ENCODE data around the gene GHR.

Gene GHR

DNA sequence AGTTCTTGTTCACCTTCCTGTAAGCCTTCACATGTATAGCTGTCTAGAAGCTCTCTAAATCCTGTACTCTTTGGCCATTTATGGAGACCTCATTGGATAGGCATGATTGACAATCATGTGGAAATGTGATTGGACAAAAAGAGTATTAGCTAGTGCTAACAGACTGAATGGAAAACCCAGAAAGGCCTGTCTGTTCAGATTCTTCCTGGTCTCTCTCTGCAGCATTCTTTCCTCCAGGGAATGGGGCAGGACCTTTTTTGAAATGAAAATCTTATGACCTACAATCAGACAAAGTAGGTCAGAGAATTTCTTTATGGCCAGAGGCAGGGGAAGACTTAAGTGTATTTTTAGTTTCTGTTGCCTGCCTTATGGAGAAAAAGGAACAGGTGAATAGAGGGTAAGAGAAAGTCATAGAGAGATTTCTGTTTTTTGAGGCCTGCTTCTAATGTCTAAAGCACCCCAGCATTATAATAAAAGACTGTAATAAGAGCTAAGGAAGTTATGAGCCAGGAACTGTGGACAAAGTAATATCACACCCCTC, 181.0 kb downstream of the GHR start:
- no peak for DNase-seq (ENCODE audit: low read depth)

DNA sequence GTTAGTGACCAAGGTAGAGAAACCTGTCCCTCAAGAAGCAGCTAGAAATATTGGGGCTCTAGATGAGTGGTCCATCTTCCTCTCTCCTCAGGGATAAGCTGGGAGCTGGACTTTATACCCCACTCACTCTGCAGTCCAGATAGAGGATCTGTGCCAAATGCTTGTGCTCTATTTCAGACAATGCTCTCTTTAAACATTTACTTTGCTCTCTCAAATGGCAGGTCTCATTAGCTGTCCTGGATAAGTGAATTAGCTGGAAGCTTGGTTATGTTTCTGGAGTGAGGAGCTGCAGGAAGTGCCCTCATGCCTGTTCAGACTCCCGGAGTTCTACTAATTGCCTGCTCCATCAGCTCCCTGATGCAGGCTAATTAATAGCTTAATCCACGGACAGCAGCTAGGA, 182.3 kb downstream of the GHR start:
- DNase-seq (ENCODE audit: low read depth), result no peak

DNA sequence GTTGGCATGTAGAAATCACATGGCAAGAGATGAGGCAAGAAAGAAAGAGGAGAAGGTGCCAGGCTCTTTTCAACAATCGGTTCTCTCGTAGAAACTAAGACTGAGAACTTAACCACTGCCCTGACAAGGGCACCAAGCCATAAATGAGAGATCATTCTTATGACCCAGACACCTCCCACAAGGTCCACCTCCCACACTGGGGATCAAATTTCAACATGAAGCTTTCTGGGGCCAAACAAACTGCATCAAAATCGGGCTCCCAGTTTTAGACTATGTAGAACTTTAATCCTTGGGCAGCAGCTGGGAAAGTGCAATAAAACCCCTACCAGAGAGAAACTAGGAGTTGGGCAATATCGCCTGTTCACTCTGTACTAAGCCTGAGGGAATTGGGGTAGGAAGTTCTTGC, 183.2 kb downstream of the GHR start:
- DNase-seq (ENCODE audit: low read depth), result no peak

DNA sequence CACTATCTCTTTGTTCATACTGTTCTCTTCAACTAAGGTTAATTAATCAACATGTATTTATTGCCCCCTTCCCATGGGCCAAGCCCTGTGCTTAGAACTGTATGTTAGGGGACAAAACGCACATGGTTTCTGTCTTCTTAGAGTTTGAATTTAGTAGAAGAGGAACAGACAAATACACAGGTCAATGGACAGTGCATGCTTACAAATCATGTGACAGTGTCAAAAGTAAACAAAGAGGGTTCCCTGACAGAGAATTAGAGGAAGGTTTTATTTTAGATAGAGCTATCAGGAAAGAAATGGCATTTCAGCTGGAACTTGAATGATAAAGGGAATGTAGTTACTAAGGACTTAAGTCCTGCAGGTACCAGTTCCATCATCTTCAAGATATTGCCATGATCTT, 188.2 kb downstream of the GHR start:
- DNase-seq (ENCODE audit: low read depth), result no peak

DNA sequence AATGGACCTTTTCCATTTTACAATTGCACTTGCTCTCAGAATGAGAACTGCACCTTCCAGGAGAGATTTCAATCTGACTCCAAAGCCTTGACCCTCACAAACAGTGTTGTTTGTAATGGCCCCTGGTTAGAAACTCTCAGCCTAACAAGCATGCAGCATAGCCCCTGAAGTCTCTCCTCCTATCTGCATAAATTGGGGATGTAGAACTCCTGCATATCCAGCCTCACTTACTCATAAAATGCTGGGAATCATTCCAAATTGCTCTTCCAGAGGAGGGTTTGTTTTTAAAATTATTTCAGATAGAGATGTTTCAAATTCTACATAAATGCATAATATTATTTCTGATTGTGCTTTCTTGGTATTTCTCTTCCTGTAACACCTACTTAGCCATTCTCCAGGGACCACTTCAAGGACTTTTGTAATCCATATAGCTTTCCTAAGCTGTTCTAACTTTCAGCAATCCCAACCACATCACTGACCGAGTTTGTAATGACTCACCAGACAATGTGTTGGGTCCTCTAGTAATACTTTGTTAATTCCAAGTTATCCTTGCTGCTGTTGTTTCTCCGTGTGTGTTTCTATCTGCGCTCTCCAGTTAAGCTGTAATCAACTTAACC, 189.6 kb downstream of the GHR start:
- no peak for DNase-seq (ENCODE audit: low read depth)

DNA sequence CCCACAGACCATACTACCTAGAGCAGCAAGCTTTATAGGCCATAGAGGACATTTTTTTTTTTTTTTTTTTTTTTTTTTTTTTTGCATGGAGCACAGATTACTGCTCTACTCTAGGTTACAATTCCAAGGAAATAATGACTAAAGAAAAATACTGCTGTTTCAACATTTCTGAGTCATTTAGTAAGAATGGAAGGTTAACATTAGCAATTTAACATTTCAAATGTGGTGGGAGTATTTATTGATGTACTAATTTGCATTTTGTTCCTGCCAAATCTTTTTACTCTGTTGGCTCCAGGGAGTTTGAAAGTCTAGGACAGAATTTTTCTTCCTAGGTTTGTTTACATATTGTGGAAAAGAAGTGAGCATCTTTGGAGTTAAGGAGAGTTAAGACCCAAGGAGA, 191.3 kb downstream of the GHR start:
- no peak for DNase-seq (ENCODE audit: low read depth)

DNA sequence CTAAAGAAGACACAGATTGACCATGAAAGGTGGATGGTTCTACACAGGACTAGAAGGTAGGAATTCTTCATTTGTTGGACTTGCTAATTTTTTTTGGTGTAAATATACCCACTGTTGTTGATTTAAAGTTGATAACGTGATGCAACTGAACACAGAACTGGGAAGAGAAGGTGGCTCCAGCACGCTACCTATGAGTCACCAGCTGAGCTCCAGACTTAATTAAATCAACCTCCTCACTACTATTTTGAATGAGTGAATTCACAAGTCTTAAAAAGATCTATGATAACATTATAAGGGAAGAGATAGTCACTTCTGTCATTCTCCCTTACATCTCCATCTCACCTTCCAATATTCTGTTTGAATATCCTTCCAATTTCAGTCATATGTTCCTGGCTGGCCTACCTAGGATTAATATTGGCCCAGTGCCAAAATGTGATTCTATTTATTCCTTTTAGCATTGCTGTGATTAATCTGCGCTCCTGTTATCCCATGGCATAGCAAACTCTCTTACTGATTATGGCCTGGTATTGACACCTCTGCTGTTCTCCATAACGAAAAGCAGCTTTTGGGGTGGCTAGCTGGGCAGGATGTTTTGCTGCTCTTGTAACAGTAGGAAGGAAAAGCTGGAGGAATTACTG, 197.5 kb downstream of the GHR start:
- DNase-seq (ENCODE audit: low read depth), result no peak

DNA sequence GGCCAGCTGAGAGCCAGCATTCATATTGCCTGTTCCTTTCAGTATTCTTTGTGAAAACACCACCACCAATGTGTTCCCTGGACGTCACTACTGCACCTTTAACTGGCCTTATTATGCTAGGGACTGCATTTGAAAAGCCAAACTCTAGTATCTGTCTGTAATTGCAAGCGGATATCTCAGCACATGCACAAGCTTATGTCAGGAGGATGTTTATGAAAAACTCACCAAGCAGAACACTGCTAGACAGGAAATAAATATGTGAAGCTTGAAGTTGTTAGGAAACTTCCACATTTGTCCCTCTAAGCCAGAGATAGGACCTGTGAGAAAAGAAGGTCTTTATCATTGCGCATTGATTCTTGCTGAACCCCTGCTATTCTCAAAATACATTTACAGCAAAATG, 198.0 kb downstream of the GHR start:
- DNase-seq (ENCODE audit: low read depth), result no peak

DNA sequence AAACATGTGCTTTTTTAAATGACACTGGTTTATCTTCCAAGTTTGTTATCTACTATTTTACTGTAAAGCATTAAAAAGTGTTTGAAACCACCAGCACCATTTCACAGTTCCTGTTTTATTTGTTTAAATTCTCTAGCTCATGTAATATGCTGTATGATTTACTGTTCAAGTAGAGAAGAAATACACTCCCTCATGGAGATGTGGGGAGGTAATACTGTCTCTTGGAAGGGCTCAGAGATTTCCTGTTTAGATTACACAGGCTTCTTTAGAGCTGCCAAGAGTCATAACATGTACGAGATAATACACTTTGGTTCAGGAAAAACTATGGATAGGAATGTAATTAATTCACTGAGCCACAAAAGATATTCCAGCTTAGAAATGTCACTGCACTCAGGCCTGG, 198.4 kb downstream of the GHR start:
- no peak for DNase-seq (ENCODE audit: low read depth)

DNA sequence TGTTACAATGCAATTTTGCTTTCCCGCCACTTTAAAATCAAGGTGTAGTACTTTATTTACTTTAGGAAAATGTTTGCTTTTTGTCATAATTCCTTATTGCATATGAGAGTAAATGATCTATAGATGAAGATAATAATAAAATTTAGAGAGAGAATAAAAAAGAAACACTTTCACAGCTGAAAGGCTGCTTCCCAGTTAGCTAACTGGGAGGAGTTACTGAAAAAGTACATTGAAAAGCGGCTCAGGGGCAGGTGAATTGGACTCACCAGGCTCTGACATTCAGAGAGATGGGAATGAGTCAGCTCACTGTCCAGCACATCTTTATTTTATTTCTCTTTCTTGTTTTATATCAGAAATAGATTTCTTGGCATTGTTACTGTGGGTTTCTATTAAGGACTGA, 201.7 kb downstream of the GHR start:
- DNase-seq (ENCODE audit: low read depth), result no peak

DNA sequence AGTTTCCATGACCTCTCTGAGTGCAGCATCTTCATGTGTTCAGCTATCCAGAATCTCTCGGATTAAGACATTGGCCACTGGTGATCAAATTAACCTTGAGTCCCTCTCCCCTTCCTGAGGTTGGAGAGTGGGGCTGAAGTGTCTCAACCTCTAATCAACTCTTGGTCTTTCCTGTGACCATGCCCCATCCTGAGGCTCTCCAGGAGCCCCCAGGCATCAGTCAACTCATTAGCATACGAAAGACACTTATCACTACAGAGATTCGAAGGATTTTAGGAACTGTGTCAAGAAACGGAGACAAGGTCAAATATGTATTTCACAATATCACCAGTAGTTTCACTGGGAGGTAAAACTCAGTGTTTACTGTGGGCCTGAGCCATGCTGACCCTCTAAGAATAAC, 203.2 kb downstream of the GHR start:
- no peak for DNase-seq (ENCODE audit: low read depth)

DNA sequence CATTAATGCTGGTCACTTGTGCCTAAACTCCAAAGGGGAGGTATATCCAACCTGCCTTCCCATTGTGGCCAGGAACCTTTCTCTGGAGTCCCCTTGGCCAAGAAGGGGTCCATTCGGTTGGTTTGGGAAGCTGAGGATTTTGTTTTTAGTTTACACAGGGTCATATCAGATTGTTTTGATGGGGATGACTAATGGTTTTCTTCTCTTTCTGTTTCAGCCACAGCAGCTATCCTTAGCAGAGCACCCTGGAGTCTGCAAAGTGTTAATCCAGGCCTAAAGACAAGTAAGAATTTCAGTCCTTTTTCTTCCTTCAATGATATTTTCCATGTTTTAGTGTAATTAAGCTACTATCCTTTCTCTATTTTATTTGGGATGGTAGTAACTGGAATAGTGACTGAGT, 205.6 kb downstream of the GHR start:
- no peak for DNase-seq (ENCODE audit: low read depth)

DNA sequence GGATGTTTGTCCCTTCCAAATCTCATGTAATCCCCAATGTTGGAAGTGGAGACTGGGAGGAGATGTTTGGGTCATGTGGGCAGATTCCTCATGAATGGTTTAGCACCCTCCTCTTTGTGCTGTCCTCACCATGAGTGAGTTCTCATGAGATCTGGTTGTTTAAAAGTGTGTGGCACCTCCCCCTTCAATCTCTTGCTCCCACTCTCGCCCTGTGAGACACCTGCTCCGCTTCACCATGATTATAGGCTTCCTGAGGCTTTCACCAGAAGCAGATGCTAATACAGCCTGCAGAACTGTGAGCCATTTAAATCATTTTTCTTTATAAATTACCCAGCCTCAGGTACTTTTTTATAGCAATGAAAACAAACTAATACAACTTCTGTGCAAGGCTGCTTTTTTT, 206.0 kb downstream of the GHR start:
- no peak for DNase-seq (ENCODE audit: low read depth)

DNA sequence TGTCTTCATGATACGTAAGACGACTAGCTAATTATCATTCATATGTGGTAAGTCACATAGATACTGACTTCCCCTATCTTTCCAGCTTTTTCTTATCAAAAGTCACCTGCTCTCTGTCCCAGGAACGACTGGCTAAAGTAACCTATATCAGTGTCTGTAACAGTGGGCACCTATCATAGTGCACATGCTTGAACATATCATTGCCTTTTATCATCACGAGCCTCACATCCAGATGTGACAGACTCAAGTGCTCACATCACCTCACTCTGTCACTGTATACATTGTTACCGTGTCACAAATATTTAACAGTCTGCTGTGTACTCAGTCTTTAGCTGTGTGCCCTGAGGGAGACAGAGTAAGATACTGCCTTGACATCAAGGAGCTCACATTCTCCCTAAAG, 208.0 kb downstream of the GHR start:
- no peak for DNase-seq (ENCODE audit: low read depth)

DNA sequence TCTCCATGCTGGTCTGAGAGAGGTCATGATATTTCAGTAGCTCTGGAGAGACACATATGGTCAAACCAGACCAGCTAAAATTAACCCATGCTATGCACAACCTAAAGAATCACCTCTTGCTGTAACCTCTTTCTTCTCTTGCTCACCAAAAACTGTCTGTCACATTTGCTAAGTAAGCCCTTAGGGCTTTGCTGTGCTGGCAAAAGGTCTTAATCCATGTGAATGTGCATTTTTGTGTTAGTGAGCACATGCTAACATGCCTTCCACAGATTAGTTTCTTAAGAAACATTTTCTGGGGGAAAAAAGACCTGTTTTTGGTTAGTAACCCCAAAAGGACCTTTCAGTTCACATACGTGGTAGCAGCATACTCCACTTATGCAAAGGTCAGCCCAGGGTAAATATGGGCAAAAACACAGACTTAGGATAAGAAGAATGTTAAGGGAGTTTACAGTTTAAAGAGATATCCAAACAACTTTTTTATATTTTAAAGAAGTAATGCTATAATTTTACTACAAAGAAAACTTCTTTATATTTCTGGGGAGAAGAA, 209.2 kb downstream of the GHR start:
- DNase-seq (ENCODE audit: low read depth), result no peak

DNA sequence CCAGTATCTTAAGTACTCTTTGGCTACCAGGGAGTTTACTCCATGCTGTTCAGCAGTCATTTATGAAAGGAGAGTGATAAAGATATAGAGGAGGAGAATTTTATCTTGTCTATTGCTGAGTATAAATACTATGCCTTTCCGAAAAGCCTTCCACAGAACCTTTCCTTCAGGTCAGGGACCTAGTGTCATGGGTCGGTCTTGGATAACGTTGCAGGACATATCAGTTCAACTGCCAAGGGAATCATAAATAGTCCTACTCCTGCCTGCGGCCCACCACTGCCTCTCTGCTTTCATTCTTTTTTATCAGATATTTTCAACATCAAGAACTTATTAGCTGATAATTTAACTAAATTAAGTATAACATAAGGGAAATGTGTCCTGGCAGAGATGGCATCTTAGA, 211.3 kb downstream of the GHR start:
- no peak for DNase-seq (ENCODE audit: low read depth)

DNA sequence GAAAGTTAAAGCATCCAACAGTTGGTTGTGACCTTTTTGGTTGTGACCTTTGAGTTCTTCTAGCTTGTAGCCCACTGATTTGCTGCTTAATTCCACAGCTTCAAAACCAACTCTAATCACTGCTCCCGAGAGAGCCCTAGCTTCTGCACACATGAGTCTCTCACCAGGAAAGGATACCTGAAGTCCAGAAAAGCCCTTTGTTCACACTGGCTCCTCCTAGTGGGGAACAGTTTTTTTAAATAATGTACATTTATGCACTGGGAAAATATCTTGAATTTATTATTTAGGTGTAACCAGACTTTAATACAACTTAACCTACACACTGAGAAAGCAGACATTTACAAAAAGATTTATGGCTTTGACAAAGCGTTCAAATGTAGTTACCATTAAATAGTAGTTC, 213.2 kb downstream of the GHR start:
- no peak for DNase-seq (ENCODE audit: low read depth)

DNA sequence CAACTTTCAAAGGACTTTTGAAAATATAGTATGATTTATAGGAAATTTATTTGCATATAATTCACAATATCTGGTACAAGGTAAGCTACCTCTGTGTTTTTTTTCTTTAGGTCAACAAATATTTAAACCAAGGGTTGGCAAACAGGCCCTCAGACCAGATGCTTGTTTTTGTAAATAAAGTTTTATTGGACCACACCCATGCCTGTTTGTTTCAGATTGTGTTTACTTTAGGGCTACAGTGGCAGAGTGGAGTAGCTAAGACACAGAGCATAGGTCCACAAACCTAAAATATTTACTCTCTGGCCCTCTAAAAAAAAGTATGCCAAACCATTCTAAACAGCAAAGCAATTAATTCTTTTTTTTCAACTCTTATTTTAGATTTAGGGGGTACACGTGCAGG, 213.7 kb downstream of the GHR start:
- no peak for DNase-seq (ENCODE audit: low read depth)

DNA sequence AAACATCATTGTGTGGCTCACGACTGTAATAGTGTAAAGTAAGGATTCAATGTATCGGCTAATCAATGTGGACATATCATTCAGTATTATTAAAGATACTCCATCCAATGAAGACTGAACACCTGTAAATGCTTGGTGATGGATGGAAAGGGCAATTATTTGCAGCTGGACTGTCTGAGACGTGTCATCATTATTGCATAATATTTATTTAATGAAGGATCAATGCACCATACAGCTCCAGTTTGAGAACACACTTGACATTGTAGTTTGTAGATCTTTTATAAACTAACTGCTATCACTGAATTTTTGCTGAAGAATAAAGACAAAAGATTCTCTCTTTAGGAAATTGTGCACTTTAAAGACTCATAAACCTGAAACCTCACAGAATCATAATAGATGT, 215.7 kb downstream of the GHR start:
- no peak for DNase-seq (ENCODE audit: low read depth)

DNA sequence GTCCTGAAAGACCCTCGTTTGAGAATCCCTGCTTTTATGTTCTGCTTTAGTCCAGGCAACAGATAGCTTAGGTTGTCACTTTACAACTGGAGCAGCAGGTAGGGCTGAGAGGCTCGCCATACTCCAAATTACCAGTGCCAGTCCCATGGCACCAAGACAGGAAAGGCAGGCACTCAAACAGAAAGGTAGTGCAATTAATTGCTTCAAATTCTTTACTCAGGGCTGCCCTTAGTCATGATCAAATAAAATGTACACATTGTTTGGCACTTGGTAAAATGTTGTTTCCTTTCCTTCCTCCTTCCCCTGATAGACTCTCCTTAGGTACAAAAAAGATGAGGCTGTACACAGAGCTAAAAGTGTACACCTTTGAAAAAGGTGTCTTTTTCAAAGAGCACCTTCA, 217.6 kb downstream of the GHR start:
- DNase-seq (ENCODE audit: low read depth), result no peak

DNA sequence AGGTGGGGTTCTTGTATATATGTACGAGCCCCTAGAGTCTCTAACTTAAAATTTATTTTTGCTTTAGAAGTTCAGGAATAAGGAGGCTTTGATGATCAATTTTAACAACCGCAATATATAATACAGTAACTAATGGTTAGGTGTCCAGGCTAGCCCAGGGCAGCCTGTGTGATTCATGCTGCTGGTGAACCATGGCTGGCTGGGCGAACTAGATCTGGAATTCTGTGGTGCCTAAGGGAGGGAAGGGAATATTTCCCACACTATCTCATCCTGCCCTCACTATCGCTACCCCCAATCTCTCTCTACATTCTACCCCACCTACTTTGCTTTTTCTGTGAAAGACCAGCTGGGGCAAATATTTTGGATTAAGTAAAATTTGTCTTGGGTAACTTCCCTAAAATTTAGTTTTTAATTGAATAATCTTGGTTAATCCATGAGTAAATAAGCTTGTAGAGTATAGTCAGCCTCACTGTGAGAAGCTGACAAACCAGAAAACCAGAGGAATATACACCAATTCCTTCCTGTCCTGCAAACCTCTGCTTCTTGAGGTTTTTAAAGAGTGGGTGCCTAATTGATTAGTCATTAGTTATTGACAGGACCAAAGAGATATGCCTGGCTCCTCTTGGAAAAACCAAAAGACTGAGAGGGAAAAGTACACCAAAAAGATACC, 218.2 kb downstream of the GHR start:
- no peak for DNase-seq (ENCODE audit: low read depth)

DNA sequence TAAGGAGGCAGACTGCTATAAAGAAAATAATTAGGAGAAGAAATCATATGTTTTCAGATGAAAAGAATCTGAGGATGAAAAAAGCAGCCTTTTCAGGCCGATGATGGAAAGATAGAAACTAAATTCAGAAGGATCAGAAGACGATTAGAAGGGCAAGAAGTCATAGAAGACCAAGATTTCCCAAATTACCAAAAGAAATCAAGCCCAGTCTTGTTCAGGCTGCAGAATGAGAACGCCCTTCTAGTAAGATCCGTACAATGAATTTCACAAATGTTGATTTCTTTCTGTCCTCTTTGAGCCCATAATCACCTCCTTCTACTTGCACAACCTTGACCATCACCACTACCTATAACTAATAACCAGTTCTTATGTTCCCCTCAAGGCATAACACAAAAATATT, 218.8 kb downstream of the GHR start:
- no peak for DNase-seq (ENCODE audit: low read depth)

DNA sequence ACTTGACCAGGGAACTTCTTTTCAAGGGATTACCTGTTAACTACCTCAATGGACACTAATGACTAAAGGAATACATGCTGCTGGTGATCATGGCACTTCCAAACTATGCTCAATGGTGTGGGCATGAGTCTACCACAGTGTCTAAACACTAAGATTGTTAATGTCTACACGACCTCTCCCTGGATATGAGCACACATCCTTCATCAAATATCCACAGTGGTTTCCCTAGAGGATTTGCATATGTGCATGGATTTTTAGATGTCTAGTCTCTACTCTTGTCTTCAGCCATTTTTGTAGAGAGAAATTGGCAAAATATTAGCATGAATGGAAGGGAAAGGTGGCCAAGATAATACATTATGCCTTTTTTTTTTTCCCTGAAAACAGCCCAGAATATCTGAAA, 220.1 kb downstream of the GHR start:
- no peak for DNase-seq (ENCODE audit: low read depth)

Measured in stimulated activated CD8-positive, alpha-beta memory T cell treated with anti-CD3 and anti-CD28 coated beads, Interleukin-4, amount 100 ng/mL, for 24 hours (primary cell).